Mononuclear cell (primary cell): Measurements from ENCODE around the gene DYNC1I1. TPM values are rescaled to one million over a fixed set of nuclear protein-coding genes. Genes with fewer than 3 reads are reported as not detected.

Source experiments
- H3K27me3 ChIP-seq: 2 replicates; pipeline ENCODE4 v1.6.0; 2011; ENCODE audit warnings: low read length, control low read depth; ENCODE audit not compliant: insufficient read depth
- H3K4me1 ChIP-seq: 2 replicates; pipeline ENCODE4 v1.5.1; 2011; ENCODE audit warnings: mild to moderate bottlenecking, low read length, control low read depth; ENCODE audit not compliant: insufficient read depth
- H3K4me3 ChIP-seq: 2 replicates; pipeline ENCODE4 v1.5.1; 2011; ENCODE audit warnings: mild to moderate bottlenecking, low read length, moderate library complexity
- H3K9me3 ChIP-seq: 2 replicates; pipeline ENCODE4 v1.5.1; 2011; ENCODE audit warnings: low read depth, mild to moderate bottlenecking, control low read depth, low read length
- total RNA-seq: library from RNA; depleted of rRNA; stranded (reverse); fragments of >200 nt; gene quantifications from one replicate; pipeline ENCODE4 v1.2.3, GENCODE V29; 2012

DYNC1I1 gene
- total RNA-seq, 1 donor: 0.10 TPM

DNA sequence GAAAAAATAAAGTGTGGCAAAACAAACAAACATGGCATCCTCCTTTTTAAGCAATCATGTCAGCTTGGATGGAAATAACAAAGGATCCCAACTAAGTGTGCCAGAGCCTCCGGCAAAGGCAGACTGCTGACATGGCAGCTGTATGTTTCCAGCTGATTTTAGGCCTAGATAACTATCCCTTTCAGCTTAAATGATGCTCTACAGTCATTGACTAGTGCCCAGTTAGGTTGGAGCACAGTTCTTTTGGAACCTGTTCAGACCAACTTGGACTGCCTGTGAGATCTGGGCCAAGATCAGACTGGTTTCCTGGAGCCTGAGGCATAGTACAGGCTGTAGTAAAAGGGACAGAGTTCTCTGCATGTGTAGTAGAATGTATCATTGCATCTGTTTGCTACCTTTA, 128.7 kb downstream of the DYNC1I1 start:
- Histone ChIP-seq H3K4me3 (no peak overlapping the region), H3K27me3 (peaks cover 18% of the 10 kb centered on the region), H3K9me3 (no peaks in the 10 kb centered on the region), H3K4me1 (peaks cover 12% of the 10 kb centered on the region)

DNA sequence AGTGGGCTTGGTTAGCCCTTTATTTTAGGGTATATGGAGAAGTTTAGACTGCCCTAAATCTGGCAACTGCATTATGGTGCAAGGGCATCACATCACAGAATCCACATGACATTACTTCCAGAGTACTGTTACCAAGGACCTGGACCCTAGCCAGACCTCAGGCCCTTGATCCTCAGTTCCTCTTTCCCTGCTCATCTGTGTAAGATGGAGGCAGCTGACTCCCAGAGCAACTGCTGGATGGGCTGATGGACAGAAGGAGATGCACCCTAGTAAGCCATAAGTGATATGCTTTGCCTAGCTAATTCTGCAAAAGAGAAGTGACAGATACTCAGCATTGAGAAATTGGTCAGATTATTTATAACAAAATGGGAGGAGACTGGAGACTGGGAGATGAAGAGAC, 131.7 kb downstream of the DYNC1I1 start:
- Histone ChIP-seq H3K9me3 (no peaks in the 10 kb centered on the region), H3K4me1 (peaks cover 12% of the 10 kb centered on the region), H3K27me3 (peaks cover 9% of the 10 kb centered on the region), H3K4me3 (no peak overlapping the region)

DNA sequence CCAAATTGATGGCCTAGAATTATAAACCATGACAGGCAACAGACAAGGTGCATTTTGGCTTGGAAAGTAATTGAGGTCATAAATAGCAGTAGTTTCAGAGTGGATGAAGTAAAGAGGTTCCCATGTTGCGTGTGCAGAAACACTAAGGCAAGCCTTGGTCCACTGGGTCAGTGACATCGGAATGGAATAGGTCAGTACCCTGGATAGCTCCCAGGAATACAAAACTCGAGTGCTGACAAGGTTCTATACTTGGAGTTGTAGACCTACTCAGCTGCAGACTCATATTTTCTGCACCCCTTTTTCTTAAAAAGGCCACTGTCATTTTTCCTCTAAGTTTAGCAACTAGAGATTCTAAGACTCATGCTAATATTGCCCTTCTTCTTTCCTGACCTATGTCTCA, 132.8 kb downstream of the DYNC1I1 start:
- Histone ChIP-seq H3K4me3 (no peak overlapping the region), H3K9me3 (no peaks in the 10 kb centered on the region), H3K27me3 (peaks cover 6% of the 10 kb centered on the region), H3K4me1 (peaks cover 8% of the 10 kb centered on the region)

DNA sequence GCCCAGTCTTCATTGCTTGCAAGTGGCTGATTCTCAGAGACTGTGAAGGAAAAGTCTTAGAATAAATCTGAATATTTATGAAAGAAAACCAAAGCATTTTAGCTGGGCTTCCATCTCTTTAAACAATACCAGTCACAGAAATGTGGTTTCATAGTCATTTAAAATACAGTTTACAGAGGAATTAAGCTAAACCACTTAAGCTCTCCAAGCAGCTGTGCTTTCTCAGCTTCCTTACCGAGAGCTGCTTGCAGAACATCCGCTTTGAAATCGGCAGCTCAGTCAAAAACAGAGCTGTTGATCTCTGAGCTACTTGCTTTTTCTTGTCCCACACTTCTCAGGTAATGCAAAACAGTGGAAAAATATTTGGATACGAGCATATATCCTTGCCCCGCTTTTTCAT, 134.5 kb downstream of the DYNC1I1 start:
- Histone ChIP-seq H3K9me3 (no peaks in the 10 kb centered on the region), H3K4me1 (peaks cover 5% of the 10 kb centered on the region), H3K27me3 (peaks cover 4% of the 10 kb centered on the region), H3K4me3 (no peak overlapping the region)

DNA sequence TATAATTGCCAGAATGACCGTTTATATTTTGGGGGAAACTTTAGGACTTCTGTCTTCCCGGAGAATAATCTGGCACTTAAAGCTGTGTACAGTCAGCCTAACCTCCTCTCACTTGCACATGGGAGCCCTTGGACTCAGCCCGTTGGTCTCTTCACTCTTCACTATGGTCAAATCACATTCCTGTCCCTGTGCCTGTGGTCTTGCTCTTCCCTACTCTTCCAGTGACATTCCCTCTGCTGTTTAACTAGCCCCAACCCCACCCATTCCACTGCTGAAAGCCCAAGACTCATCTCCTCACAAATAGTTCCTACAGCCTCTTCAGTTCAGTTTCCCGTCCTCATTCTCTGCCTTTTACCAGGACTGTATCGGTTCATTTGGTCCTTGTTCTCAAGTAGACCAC, 135.0 kb downstream of the DYNC1I1 start:
- Histone ChIP-seq H3K4me1 (peaks cover 5% of the 10 kb centered on the region), H3K27me3 (peaks cover 4% of the 10 kb centered on the region), H3K4me3 (no peak overlapping the region), H3K9me3 (no peaks in the 10 kb centered on the region)

DNA sequence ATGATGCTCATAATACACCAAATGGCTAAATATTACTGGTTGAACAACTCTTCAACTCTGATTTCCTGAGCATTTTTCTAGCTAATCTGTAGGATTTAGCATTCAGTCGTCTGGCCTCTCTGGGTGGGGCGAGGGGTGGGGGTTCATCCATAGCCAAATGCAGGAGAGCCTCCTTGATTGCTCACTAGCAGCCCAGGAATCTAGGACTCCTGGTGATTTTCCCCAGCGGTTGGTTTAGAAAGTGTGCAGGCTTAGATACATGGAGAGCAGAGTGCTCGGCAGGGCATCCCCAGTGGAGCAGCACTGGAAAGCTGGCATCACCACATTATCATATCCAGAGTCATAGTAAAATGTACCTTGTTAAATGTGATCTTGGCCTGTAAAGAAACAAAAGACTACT, 136.1 kb downstream of the DYNC1I1 start:
- Histone ChIP-seq H3K9me3 (no peaks in the 10 kb centered on the region), H3K27me3 (peaks cover 4% of the 10 kb centered on the region), H3K4me1 (peaks cover 5% of the 10 kb centered on the region), H3K4me3 (no peak overlapping the region)

DNA sequence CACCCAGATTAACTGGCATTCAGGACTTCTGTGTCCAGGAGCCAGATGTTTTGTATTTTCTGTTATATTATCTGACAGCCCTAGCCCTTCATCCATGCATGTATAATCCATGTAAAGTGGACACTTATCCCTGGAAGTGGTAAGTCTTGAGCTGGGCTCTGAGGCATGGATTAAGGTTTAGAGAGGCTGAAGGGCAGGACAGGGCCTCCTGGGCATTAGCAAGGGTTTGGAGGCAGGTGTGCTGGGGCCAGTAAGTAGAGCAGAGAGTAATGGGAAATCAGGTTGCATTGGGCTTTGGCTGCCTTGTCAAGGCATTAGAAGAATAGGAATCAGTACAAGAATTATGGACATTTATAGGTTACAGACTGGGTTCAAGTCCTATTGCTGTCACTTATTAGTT, 138.0 kb downstream of the DYNC1I1 start:
- Histone ChIP-seq H3K27me3 (peaks cover 4% of the 10 kb centered on the region), H3K9me3 (no peaks in the 10 kb centered on the region), H3K4me1 (no peaks in the 10 kb centered on the region), H3K4me3 (no peak overlapping the region)

DNA sequence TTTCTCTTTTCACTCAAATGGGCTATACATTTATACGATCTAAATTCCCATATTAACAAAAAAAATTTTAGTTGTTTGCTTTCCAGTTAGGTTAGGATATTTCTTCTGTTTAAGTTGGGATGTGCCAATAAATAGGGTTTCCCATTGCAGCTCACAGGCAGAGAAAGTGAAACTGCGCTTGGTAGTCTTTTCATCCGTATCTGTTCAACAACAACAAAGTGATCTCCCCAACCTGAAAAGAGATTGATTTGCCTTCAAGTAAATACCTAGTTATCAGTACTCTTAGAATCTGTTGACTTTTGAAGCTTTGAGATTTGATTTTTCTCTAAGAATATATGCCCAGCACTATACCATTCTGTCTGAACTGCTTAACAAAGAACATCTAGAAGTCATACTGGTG, 143.4 kb downstream of the DYNC1I1 start:
- Histone ChIP-seq H3K4me3 (no peak overlapping the region), H3K4me1 (no peaks in the 10 kb centered on the region), H3K9me3 (no peaks in the 10 kb centered on the region), H3K27me3 (peaks cover 11% of the 10 kb centered on the region)

DNA sequence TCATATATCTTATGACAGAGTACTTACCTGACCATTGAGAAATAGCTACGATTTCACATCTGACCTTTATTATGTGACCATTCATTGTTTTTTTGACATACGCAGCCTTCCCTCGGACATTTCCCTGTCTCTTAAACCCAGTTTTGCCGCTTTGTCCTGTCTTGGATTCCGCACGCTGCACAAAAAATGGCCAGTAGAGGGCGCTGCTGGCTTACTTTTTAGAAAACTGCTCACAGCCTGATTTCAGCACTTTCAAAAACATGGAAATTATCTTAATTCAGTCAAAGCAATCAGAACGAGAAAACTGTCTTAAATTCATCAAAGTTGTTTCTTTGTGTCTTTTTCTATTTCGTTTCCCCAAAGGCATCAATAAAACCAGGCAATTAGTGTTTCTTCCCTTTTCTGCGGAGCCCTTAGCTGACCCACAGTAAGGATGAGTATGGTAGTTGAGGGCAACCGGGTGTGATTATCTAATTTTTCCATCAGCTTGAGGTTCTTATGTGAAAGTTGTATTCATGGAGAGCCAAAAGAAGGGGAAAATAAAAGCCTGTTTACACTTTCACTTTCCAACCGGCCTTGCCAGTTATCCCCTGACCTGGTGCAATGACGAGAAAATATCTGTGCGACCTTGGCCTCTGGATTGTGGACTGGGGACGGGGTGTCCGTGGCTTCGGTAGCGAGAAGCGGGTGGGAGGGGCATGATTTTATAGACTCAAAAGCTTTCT, 144.4 kb downstream of the DYNC1I1 start:
- Histone ChIP-seq H3K4me1 (no peaks in the 10 kb centered on the region), H3K4me3 (no peak overlapping the region), H3K9me3 (no peaks in the 10 kb centered on the region), H3K27me3 (peaks cover 11% of the 10 kb centered on the region)

DNA sequence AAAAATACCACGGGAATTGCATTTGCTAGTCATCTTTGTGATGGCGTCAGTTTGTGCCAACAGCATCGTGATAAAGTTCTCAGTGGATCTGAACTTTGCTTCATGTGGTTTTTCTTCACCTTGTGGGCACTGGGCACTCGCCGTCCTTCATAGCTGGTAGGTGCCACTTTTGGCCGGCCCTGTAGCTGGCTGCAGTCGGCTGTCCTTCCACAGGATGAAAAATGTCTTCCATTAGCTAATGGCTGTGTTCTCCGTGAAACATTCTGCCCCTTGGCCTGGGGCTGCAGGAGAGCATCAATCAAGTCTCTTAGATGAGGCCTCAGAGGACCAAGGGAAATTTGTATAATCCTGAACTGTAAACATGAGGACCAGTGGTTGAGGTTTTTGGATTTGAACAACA, 145.3 kb downstream of the DYNC1I1 start:
- H3K4me1 ChIP-seq: no peaks in the 10 kb centered on the region
- H3K4me3 ChIP-seq: no peak overlapping the region
- no peaks in the 10 kb centered on the region for H3K9me3 ChIP-seq
- peaks cover 11% of the 10 kb centered on the region for H3K27me3 ChIP-seq

DNA sequence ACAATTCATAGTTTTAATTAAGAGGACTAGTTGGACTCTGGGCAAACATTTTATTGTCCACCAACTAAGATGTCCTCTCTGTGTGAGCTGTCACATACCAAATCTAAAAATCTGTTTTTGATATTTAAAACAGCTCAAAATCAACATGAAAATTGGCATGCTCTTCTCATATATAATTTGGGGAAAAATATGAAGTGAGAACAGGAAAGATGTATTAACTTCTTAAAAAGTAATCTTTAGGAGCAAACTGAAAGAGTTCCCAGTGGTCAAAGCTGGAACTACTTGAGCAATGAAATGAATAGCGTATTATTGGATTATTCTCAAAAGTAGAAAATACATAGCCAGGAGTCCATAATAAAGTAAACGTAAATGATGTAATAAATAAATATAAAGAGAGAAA, 147.2 kb downstream of the DYNC1I1 start:
- H3K9me3 ChIP-seq: no peaks in the 10 kb centered on the region
- H3K4me3 ChIP-seq: no peak overlapping the region
- peaks cover 11% of the 10 kb centered on the region for H3K27me3 ChIP-seq

DNA sequence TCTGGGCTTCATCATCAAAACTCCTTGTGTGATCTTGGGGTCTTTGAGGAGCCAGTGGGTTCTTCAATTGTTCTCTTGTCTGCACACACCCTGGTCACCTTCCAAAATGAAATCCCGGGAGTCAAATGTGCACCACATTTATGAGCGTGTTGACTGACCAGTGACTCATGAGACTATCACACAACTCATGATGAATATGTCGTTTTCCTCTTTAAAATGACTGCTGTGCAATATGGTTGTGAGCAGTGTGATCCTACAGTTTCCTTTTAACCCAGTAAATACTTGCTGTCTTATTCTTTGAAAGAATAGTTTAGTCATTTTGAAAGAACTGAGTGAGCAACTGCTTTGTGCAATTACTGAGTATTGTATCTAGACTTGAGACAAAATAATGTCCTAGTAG, 149.2 kb downstream of the DYNC1I1 start:
- Histone ChIP-seq H3K4me1 (no peaks in the 10 kb centered on the region), H3K4me3 (no peak overlapping the region), H3K27me3 (no peaks in the 10 kb centered on the region), H3K9me3 (no peaks in the 10 kb centered on the region)

More for the DNA sequence above, 147.2 kb downstream of the DYNC1I1 start:
- H3K4me1 ChIP-seq: no peaks in the 10 kb centered on the region

DNA sequence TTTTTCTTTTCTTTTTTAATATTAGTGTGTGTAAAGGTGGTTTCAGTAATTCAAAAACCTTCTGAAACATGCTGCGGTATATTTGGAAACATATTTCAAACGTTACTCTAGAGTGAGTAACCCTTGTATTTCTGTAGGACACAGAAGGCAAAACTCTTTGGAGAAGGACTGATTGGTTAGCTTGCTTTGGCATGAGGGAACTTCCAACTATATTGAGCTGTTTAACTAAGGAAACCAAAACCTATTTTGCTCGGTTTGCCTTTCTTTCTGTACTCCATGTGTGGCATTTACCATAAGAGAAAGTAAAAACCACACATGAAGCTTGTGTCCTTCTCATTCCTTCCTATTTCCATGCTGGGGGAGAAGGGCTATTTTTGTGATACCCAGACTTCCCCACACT, 149.8 kb downstream of the DYNC1I1 start:
- Histone ChIP-seq H3K9me3 (no peaks in the 10 kb centered on the region), H3K4me1 (no peaks in the 10 kb centered on the region), H3K4me3 (no peak overlapping the region), H3K27me3 (no peaks in the 10 kb centered on the region)

DNA sequence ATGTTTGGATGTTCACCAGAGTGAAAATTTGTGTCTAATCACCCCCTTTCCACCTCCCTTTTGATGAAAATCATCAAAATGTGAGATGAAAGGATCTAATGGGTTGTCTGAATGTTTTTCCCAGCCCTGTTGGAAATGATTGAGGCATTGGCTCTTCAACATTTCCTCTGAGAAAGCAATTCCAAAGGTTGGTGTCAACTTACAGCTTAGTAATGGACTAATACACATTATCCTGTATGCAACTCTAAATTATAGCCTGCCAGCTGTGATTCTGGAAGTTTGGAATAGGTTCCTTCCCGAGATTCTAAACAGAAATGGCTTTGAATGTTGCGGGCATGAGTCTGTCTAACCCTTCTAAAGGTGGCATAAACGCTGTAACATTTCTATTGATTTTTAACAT, 152.9 kb downstream of the DYNC1I1 start:
- H3K27me3 ChIP-seq: no peaks in the 10 kb centered on the region
- no peak overlapping the region for H3K4me3 ChIP-seq
- H3K9me3 ChIP-seq: no peaks in the 10 kb centered on the region
- no peaks in the 10 kb centered on the region for H3K4me1 ChIP-seq

DNA sequence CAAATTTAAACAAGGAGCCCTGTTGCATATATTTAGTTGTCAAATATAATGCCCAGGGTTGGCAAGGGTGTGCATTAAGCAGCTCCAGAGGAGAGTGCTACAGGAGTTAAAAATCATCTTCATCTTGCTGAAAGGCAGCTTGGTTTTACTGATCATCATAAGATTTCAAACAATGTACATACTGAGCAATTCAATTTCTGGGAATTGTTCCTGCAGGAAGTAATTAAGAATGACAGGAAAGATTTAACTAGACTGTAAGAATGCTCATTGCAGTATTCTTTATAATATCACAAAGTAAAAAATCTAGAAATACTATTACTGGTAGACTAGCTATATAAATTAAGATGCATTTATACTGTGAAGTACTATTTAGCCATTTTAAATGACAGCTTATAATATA, 153.6 kb downstream of the DYNC1I1 start:
- H3K4me3 ChIP-seq: no peak overlapping the region
- H3K27me3 ChIP-seq: no peaks in the 10 kb centered on the region
- no peaks in the 10 kb centered on the region for H3K4me1 ChIP-seq
- H3K9me3 ChIP-seq: no peaks in the 10 kb centered on the region

DNA sequence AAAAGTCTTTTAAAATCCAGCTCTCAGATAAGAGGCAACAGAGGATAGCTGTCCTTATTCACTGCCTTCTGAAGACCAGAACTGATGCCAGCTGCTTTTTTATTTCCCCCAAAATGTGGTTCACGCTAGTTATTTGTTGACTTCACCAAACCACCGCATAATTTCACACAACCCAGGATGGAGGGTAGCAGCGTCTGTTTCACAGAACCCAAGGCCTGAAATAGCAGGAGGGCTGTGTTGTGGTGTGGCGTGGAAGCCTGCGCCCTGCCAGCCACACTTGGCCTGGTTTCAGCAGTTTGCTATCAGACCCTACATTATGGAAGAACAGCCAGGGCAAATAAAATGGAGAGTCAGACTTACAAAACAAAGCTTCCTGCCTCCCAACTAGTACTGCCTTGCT, 155.4 kb downstream of the DYNC1I1 start:
- Histone ChIP-seq H3K27me3 (no peaks in the 10 kb centered on the region), H3K4me3 (no peak overlapping the region), H3K4me1 (no peaks in the 10 kb centered on the region), H3K9me3 (no peaks in the 10 kb centered on the region)
